ENCODE data around the gene SLC7A8.

The SLC7A8 gene

DNA sequence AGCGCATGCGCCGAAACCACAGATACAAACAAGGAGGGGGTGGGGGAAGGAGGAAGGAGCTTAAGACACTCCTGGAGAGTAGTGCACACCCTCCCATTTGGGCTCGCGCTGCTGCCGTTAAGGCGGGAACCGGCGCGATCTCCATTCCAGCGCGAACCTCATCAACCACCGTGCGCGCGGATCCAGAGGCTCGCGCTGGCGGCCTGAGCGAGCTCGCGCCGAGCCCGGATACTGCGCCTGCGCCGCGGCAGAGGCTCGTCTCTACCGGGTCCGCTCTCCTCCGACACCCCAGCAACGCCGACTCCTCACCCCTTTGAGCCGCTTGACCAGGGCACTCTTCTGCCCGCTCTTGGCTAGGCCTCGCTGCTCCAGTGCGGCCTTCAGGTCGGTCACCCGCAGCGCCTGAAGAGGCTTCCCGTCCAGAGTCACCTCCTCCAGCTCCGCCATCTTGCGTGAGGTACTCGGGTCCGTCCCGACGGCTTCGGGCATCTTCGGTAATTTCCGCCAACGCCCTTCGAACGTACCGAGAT, 88.7 kb downstream of the SLC7A8 start, which contains the start of gene ACIN1:
Gene ACIN1, minus strand, starts transcription at position 471 of the 530 bp plus-strand sequence. Its CDS starts 24 bp downstream, at position 447.
- peak; percentile 51 to 56 for DNase-seq (ENCODE audit: low read depth in 2 of 2)

DNA sequence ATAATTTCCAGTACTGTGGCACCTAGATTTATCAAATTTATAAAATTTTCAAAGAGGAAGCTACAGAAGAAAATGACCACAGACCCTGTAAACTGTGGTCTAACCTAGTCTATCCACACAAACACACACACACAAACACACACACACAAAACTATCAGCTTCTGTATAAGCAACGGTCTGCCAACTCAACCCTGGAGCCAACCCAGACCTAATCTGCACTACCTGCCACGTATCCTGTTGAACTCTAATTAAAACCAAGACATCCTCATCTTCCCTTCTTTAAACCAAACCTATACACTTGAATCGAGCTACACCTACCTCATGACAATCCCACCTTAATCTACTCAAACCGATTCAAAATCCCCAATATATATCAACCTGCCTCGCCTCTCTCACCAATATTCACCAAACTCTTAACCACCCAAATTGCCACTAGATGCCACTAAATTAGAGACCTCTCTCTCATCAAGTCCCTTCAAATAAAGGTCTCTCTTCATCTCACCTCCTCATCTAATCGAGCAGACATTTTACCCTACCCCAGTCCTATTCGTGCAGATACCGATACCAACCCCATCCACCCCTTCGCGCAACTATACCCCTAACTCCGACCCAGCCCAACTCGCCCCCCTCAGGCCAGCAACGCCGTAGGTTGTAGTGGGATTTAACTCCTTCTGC, 89.3 kb downstream of the SLC7A8 start:
- DNase-seq (ENCODE audit: low read depth in 2 of 2): no peak

DNA sequence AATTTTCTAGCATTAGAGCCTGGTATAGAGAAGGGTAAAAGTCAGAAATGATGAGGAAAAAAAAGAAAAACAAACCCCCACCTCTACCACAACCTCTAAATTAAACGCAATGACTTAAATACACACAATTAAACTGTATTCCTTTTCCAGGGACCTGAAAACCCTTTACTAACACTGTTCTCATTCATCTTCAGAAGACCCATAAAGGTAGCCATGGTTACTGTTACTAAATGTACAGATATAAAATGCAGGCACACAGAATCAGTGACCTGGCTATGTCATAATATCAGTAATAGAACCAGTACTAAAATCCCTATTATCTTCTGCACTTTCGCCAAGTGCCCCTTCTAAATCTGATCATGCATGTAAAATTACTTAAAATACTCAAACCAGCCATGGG, 89.9 kb downstream of the SLC7A8 start:
- no peak for DNase-seq (ENCODE audit: low read depth in 2 of 2)

DNA sequence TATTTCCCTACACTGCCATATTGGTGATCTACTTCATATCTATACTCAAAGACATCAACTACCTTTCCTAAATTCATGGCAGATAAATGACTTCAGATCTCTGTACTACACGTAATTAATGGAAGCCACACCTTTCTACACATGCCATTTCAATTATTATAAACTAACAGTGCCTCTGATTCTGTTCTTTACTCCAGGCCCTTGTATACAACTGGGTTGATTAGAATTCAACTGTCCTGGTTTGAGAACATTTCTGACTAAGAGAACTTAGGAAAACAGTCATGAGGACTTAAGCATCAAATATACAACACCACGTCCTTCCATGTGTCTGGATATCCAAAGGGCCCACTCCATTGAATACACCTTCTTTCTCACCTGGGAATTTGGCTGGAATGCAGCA, 90.4 kb downstream of the SLC7A8 start:
- DNase-seq (ENCODE audit: low read depth in 2 of 2): no peak

DNA sequence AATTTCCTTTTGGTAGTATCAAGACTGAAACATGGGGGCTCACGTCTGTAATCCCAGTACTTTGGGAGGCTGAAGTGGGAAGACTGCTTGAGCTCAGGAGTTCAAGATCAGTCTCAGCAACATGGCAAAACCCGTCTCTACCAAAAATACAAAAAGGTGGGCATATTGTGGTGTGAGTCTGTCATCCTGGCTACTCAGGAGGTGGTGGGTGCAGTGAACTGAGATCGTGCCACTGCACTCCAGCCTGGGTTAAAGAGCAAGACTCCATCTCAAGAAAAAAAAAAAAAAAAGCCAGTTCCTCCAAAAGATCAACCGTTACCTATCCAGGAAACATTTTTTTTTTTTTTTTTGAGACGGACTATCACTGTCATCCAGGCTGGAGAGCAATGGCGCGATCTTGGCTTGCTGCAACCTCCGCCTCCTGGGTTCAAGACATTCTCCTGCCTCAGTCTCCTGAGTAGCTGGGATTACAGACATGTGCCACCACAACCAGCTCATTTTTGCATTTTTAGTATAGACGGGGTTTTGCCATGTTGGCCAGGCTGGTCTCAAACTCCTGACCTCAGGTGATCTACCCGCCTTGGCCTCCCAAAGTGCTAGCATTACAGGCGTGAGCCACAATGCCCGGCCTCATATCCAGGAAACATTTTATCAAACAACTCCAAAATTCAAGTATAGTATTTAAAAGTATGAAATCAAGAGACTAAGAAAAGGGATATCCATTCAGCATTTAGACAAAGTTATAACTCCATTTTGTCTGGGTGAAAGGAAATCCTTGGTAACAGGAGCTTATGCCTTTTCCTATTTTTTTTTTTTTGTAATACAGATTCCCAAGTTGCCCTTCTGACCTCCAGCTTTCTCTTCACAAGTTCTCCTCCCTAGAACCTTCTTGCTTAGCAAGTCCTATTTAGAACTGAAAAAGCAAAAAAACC, 91.9 kb downstream of the SLC7A8 start:
- no peak for DNase-seq (ENCODE audit: low read depth in 2 of 2)

DNA sequence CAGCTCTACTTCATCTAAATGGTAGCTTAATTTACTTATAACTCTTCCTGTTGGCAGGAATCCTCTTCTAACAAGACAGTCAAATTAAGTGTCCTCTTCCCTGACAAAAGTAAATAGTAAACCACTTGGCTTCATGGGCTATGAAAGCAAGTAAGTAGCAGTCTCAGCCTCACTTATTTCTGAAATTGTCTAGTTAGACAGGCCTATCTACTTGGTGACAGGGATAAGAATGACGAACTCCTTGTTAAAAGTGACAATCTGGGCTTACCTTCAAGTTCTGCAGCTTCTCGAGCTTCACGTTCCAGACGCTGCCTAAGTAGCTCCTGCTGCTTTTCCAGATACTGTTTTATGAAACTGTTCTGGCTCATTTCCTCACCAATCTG, 93.2 kb downstream of the SLC7A8 start:
- DNase-seq (ENCODE audit: low read depth in 2 of 2): no peak

DNA sequence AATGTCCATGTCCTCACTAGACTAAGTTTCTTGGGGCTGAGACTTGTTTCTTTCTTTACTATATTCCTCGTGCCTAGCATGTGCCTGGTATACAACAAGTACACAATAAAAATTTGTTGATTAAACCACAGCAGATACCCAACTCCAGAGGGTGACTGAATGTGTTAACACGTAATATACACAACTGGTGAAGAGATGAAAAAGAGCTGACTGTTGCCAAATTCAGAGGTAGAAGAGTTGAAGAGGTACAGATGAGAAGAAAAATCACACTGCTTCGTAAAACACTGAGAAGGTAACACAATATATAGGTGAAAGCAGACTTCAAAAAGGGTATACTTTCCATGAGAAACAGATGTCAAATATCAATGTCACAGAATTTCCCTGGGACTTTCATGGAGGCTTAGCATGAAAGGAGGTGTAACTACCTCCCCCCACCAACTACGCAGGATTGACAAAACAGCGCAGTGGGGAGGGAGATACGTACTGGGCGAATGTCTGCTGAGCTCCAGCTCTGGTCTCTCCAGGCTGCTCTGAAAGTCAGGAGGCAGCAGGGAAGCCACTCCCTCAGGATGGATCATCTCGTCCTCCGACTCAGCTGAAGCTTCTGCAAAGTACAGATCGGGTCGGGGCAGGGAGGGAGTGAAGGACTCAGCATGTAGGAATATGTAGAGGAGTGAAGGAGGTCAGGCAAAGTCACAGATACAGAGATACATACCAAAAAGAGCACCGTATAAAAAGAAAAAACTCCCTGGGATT, 93.8 kb downstream of the SLC7A8 start:
- DNase-seq (ENCODE audit: low read depth in 2 of 2): no peak

DNA sequence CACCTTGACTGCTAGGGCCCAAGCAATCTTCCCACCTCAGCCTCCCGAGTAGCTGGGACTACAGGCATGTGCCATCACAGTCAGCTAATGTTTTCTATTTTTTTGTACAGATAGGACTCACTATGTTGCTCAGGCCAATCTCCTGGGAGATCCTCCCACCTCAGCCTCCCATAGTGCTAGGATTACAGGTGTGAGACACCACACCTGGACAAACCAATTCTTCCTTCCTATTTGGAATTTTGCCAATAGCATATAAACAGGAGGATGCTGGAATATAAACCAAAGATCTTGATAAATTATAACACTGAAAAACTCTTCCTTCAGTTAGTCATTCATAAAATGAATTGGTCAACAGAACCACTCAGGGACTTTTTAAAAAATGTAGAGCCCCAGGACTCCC, 96.9 kb downstream of the SLC7A8 start:
- no peak for DNase-seq (ENCODE audit: low read depth in 2 of 2)

DNA sequence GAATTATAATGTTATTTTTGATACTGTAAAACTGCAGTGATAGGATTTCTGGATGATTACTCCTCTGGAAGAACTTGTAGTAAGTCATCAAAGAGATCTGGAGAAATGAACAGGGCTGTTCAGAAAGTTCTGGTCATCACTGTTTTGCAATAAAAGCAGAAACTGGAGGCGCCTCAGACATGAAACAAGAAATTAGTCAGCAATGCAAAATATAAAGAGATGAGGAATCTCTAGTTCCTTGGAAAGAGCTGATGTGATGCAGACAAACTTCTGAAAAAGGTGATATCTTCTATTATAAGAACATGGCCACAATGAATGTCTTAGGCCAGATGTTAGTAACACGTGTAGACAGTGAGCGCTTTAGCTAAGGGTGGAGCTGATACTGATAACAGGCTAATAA, 98.0 kb downstream of the SLC7A8 start:
- DNase-seq (ENCODE audit: low read depth in 2 of 2): no peak

DNA sequence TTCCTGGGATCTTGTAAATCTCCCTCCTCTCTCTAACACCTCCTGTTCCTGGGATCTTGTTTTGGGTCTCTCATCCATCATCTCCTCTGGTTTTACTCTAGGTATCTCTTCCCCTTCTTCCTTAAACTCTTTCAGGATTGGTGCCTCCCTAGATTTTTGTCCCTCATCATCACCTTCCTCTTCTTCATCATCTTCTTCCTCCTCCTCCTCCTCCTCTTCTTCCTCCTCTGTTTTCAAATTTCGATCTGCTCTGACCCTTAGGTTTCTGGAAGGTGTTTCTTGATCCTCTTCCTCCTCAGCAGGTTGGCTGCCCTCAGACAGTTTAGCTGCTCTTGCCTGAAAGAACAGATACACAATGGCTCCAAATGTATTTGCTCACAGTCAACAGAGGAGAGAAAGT, 103.0 kb downstream of the SLC7A8 start:
- DNase-seq (ENCODE audit: low read depth in 2 of 2): no peak

DNA sequence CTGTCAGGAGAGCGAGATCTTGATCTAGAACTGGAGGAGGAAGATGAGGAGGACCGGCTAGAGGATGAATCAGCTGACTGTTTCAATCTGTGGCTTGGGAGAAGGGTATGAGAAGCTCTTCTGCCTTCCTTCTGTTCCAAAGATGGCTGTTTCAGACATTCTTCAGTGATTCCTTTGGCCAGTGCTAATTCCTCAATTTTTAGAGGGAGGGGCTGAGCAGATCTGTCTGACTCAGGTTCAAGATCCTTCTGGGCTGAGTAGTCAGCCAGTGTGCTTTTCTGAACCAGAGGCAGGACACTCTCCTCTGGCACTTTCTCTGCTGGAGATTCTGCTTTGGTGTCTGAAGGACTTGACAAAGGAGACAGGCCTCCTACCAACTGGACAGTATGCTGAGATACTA, 103.7 kb downstream of the SLC7A8 start:
- no peak for DNase-seq (ENCODE audit: low read depth in 2 of 2)

DNA sequence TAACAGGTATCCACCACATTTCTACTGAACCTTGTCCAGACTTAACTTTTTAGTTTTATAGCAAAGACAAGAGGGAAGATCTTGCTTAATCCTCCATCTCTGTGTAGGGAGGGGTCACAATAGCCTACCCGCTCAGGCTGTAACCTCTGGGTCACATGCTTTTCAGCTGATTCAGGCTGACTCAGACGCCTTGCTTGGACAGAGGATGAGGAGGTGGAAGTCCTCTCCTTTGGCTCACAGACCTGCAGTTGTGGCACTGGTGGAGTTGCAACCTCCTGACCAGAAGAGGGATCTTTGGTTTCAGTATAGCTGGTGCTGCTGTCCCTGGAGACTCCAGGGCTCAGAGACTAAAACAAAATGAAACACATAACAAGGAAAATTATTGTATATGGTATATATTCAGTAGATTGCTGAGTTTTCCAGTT, 104.8 kb downstream of the SLC7A8 start:
- no peak for DNase-seq (ENCODE audit: low read depth in 2 of 2)

DNA sequence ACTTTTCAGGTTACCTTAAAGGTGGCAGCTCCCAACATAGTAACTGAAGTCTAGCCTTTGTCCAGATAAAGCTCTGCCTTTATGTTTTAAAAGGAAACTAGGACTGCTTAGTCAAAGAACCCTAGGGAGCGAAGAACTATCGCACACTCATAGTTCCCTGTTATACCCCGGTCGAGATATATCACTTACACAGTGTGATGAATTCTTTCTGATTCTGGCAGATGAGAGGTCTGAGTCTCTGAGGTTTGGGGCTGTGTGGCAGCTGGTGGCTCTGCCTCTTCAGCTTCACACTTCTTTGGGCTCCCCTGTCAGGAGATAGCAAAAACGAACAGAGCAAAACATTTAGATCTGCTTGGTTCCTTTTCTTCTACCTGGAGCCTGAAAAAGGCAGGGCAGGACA, 105.5 kb downstream of the SLC7A8 start:
- DNase-seq (ENCODE audit: low read depth in 2 of 2): no peak

DNA sequence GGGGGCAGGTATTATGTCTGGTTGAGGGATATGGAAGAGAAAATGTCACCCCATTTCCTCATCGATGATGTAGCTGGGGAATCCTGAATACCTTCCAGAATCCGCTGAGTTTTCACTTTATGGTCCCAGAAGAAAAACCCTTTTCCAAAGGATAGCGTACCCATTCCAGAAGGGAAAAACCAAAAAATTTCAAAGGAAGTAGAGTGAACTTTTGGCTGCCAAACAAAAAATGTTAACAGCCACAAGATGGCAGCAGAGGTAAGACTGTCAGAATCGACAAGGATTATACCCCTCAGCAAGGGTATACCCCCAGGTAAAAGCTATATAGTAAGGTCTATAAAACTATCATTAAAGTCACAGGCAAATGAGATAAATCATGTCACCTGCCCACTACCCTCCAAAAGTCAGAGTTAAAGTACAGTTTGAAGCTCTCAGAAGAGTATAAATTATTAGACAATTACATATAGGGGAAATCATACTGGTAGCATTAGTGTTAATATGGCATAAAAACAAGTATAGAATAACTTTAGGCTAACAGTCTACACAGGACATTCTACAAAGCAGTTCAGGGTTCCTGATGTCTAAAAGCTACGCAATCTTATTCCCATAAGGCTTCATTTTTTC, 106.6 kb downstream of the SLC7A8 start:
- no peak for DNase-seq (ENCODE audit: low read depth in 2 of 2)
